Heart left ventricle (tissue), 16 donors: ENCODE measurements around the gene EEF1AKMT4. TPM values are rescaled to one million over a fixed set of nuclear protein-coding genes. Genes with fewer than 3 reads are reported as not detected.

Experiments
- ATAC-seq, 4 donors: fragments of 200-7000 bp; cut with Tn5 transposase; one replicate each; pipeline ENCODE4 v1.9.1; 2020 to 2022; ENCODE audit warnings: moderate library complexity in 4 of 4, mild to moderate bottlenecking in 3 of 4, moderate number of reproducible peaks in 1 of 4
- DNase-seq, 5 donors: peaks; one replicate each; pipeline ENCODE4 v3.0.0-alpha.2; 2020
- H3K27ac ChIP-seq, 12 donors: fragments of 200-600 bp; sonication (generic) in 4 of 12; one replicate each; pipeline versions ENCODE4 v1.5.0 to v1.8.0; 2016 to 2022; ENCODE audit warnings: mild to moderate bottlenecking in 2 of 12
- H3K27me3 ChIP-seq, 9 donors: fragments of 200-600 bp; sonication (generic) in 2 of 9; one replicate each; pipeline versions ENCODE4 v1.5.1 to v1.8.0; 2016 to 2022; ENCODE audit warnings: mild to moderate bottlenecking in 3 of 9
- H3K36me3 ChIP-seq, 9 donors: fragments of 200-600 bp; sonication (generic) in 2 of 9; one replicate each; pipeline versions ENCODE4 v1.5.0 to v1.8.0; 2018 to 2022; ENCODE audit warnings: mild to moderate bottlenecking in 2 of 9
- H3K4me1 ChIP-seq, 12 donors: fragments of 200-600 bp; sonication (generic) in 4 of 12; one replicate each; pipeline versions ENCODE4 v1.5.0 to v1.8.0; 2016 to 2022; ENCODE audit warnings: mild to moderate bottlenecking in 3 of 12
- H3K4me3 ChIP-seq, 12 donors: fragments of 200-600 bp; sonication (generic) in 4 of 12; one replicate each; pipeline versions ENCODE4 v1.5.0 to v1.8.0; 2017 to 2022; ENCODE audit warnings: mild to moderate bottlenecking in 9 of 12, moderate library complexity in 4 of 12
- H3K9me3 ChIP-seq, 12 donors: fragments of 200-600 bp; sonication (generic) in 4 of 12; one replicate each; pipeline versions ENCODE4 v1.5.0 to v1.8.0; 2016 to 2022; ENCODE audit warnings: mild to moderate bottlenecking in 1 of 12
- POLR2A ChIP-seq, 2 donors: fragments of 450-650 bp; IDR thresholded peaks; one replicate each; pipeline ENCODE4 v1.6.1; 2017; ENCODE audit warnings: antibody characterized with exemption in 2 of 2, mild to moderate bottlenecking in 2 of 2, moderate library complexity in 2 of 2
- WGBS, 4 donors: extraction: QIAGEN DNeasy Blood & Tissue Kit in 2 of 4; methylation state at CpG; one replicate each; pipeline versions ENCODE4 v1.1.5 to v1.1.7; 2013 to 2018; 5-methylcytosine and 5-hydroxymethylcytosine counted together
- intact Hi-C, 10 donors: fragments of 100-400 bp; cut with DNase I; formaldehyde crosslinking; loops; one replicate each; pipeline versions ENCODE4 v1.11.1 to v1.14.2; 2022
- polyA plus RNA-seq, 2 donors: library from polyadenylated mRNA; stranded (reverse); fragments of 200-250 nt; gene quantifications; one replicate each; pipeline ENCODE4 v1.2.3, GENCODE V29; 2013
- total RNA-seq, 9 donors: library from RNA; depleted of rRNA in 2 of 9; stranded (reverse); fragments of >200 nt in 2 of 9; fragmentation: NEBNext Ultra II Directional in 3 of 9; extraction: Animal tissue kit (Norgen Biotek cat#: 25700) in 3 of 9; gene quantifications; one replicate each; pipeline versions ENCODE4 v1.1.0 to v1.2.4, GENCODE V29; 2016 to 2023
- TF ChIP-seq, protein P1 (sequence below), 12 donors: fragments of 200-600 bp; sonication (generic) in 4 of 12; IDR thresholded peaks; one replicate each; pipeline versions ENCODE4 v1.5.0 to v1.8.0; 2018 to 2022; ENCODE audit warnings: antibody characterized with exemption in 12 of 12, mild to moderate bottlenecking in 5 of 12
- donor health status: ischemic (EF 13 %, LVEDD 7.1; RV severe dilation, severe dysfunction).
- donor health status: healthy with polysubstance abuse.
- donor health status: DM: no; HTN: yes; CAD: no.
- donor health status: DM: no; HTN: no; CAD: no.
- donor health status: ischemic (EF 25% LVEDD 6.9; RV normal size, moderate dysfunction).
- donor health status: ischemic (EF 25% LVEDD 5.7; RV mildly dilated, moderate dysfunction).
- donor health status: healthy.
- donor health status: DM: yes; HTN: yes; CAD: no.
- donor health status: ischemic (EF 35%, LVEDD 5.7; RV mildly dilated, moderate dysfunction).
- donor health status: nonischemic (EF 11% LVEDD 7.7; RV severe dilation, severe dysfunction).
- donor health status: DM: yes; HTN: yes; CAD: no.
- donor health status: PGD.
- donor health status: ischemic (EF 29% LVEDD 5.4; RV normal size, mild dysfunction).
- donor health status: nonischemic (EF 23%, LVEDD 6.1; RV moderate dilation, normal function).

The EEF1AKMT4 gene
- total and polyA plus RNA-seq, 11 donors = 0.66 to 16.7 (median 2.1) TPM

DNA sequence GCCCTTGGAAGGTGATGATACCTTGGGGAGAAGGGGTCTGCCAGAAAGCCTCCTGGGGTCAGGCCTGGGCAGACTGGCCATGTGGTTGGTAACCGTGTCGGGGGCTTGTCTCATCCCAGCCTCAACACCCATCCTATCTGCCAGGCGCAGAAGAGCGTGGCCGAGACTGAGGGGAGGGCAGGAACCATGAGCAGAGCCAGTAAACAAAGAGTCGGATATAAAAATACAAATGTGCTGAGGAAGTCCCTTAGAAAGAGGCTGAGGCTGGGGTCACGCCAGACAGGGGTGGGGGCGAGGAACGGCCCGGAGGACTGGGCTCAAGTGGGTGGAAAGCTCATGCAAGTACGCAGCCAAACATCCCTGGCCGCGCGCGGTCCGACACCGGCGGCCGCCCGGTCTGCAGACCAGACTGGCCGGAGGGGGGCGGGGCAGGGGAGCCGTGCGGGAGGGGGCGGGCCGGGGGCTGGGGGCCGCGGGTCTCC, 10.0 kb downstream of the EEF1AKMT4 start:
- TF ChIP-seq POLR2A (IDR thresholded peaks at IDR 0.05) = no peak
- TF ChIP-seq, protein P1, sequence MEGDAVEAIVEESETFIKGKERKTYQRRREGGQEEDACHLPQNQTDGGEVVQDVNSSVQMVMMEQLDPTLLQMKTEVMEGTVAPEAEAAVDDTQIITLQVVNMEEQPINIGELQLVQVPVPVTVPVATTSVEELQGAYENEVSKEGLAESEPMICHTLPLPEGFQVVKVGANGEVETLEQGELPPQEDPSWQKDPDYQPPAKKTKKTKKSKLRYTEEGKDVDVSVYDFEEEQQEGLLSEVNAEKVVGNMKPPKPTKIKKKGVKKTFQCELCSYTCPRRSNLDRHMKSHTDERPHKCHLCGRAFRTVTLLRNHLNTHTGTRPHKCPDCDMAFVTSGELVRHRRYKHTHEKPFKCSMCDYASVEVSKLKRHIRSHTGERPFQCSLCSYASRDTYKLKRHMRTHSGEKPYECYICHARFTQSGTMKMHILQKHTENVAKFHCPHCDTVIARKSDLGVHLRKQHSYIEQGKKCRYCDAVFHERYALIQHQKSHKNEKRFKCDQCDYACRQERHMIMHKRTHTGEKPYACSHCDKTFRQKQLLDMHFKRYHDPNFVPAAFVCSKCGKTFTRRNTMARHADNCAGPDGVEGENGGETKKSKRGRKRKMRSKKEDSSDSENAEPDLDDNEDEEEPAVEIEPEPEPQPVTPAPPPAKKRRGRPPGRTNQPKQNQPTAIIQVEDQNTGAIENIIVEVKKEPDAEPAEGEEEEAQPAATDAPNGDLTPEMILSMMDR (IDR thresholded peaks at IDR 0.05) = no peak
- intact Hi-C loops = loop anchor here in 2 of 10 donors (10.0 kb wide), 1 partner anchor 365 kb away; no protein-coding TSS in a partner anchor
- H3K4me3 ChIP-seq = peak overlapping the region in 4 of 12 donors; percentile 15 to 53 (median 27)

DNA sequence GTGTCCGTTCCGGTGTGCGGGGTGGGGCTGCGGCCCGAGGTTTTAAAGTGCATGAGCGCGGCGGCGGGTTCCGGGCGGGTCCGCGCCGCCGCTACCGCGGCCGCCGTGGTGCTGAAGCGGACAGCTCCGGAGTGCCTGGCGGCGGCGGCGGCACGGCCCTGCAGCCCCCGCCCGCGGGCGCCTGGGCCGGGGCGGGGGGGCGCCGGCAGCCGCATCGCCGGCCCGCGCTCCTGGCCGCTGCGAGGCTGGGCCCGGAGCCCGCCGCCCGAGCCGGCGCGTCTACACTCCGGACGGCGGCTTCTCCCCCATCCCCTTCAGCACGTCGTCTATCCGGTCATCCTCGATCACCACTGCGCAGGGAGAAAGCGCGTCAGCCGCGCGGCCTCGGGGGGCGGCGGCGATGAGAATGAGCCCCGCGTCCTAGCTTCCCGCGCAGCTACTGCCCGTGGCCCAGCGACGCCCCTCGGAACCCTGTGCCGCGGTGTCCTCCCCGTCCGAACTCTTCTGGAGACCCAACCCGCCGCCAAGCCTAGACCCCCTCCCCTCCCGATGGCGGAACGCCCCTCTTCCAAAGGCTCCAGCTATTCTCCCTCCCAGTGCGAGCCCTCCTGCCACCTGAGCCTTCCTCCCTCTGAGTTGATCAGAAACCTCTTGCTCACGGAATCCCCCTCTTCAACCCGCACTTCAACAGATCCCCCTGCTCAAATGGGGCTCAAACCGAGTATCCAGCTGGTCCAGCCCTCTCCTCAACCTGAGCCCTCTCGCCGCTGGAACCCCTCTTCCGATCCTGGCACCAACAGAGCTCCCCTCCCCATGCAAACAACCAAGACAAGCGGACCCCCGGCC, 10.6 kb downstream of the EEF1AKMT4 start:
- Histone ChIP-seq H3K9me3 (no peaks in the 10 kb centered on the region), H3K27me3 (peaks cover 8 to 63% (median 43%) of the 10 kb centered on the region in 9 donors), H3K4me1 (peaks cover 8 to 35% (median 22%) of the 10 kb centered on the region in 12 donors), H3K27ac (no peak overlapping the region), H3K4me3 (peak overlapping the region in 9 of 12 donors; percentile 16 to 59 (median 53)), H3K36me3 (no peaks in the 10 kb centered on the region)
- 1 to 3% (median 1%) methylated on average over 30 to 91 of the region's 91 CpGs for WGBS, 4 donors
- ATAC-seq (peak in 3 of 4 donors; percentile 60 to 79 (median 75)), DNase-seq (peak in 3 of 5 donors; percentile 35 to 48 (median 36))
- intact Hi-C loops = loop anchor here in 3 of 10 donors (10.0 kb wide), 2 partner anchors 215 to 365 kb away; no protein-coding TSS in a partner anchor
- TF ChIP-seq, protein P1 (IDR thresholded peaks at IDR 0.05) = no peak
- TF ChIP-seq POLR2A (IDR thresholded peaks at IDR 0.05) = no peak

More for the DNA sequence above, 10.0 kb downstream of the EEF1AKMT4 start:
- WGBS, 4 donors = 12 to 21% (median 16%) methylated on average over 18 to 28 of the region's 28 CpGs
- H3K36me3 ChIP-seq = no peaks in the 10 kb centered on the region
- H3K27ac ChIP-seq = no peak overlapping the region
- ATAC-seq (peak in 1 of 4 donors; percentile 7), DNase-seq (no peak)
- H3K4me1 ChIP-seq = peaks cover 8 to 35% (median 22%) of the 10 kb centered on the region in 12 donors
- H3K9me3 ChIP-seq = no peaks in the 10 kb centered on the region
- H3K27me3 ChIP-seq = peaks cover 4 to 58% (median 38%) of the 10 kb centered on the region in 9 donors

DNA sequence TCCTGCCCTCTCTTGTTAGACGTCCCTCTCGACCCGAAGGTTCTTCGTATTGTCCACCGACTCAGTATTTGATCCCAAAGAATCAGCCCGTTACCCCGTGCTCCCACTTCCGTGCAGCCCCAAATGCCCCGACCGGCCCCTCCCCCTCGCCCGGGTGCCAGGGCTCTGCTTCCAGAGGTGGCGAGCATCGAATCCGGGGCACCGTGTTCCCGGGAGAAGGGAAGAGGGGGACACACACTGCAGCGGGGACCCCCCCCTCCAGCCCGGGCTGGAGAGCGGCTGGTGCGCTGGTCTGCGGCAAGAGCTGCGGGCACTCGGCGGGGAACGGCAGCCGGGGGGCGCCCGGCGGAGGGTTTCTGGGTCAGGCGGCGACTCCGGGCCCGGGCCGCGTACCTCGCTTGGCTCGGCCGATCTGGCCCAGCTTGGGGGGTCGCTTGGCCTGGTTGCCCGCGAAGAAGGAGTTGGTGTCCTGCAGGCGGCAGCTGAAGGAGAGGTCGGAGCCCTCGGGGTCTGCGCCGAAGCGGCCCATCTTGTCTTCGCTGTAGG, 11.3 kb downstream of the EEF1AKMT4 start:
- no peak for ATAC-seq
- peak overlapping the region; percentile 10 to 59 (median 50) for H3K4me3 ChIP-seq
- intact Hi-C loops = loop anchor here in 1 of 10 donors (10.0 kb wide), 1 partner anchor 216 kb away; no protein-coding TSS in a partner anchor
- no peak for DNase-seq
- 1 to 2% (median 1%) methylated on average over 16 to 49 of the region's 49 CpGs for WGBS, 4 donors
- no peak overlapping the region for H3K27ac ChIP-seq
- H3K27me3 ChIP-seq = peaks cover 8 to 70% (median 50%) of the 10 kb centered on the region in 9 donors
- no peaks in the 10 kb centered on the region for H3K36me3 ChIP-seq
- TF ChIP-seq, protein P1 (IDR thresholded peaks at IDR 0.05) = no peak
- no peak for TF ChIP-seq POLR2A (IDR thresholded peaks at IDR 0.05)
- peaks cover 8 to 35% (median 22%) of the 10 kb centered on the region in 12 donors for H3K4me1 ChIP-seq
- H3K9me3 ChIP-seq = no peaks in the 10 kb centered on the region
